Muscle of arm (tissue), 14 donors: ENCODE data around the gene NPIPB6. TPM values are rescaled to one million over a fixed set of nuclear protein-coding genes. Genes with fewer than 3 reads are reported as not detected.
"Not testable (repeated sequence)": the region's sequence is repeated elsewhere in the genome, so short reads cannot be mapped to it uniquely, and the experiment has no call there.

Experiments used
- DNase-seq: peaks from one replicate; pipeline ENCODE4 v3.0.0-alpha.2; 2013
- long read RNA-seq, 11 donors: transcript quantifications; one replicate each; lab custom pipeline, GENCODE V29; 2026
- polyA plus RNA-seq, 12 donors: library from polyadenylated mRNA; unstranded; fragments of 120-200 nt; gene quantifications; one replicate each; pipeline ENCODE4 v1.2.1, GENCODE V29; 2013; ENCODE audit not compliant: insufficient read length in 12 of 12

Gene NPIPB6
- 1 to 10 TPM in 5 of 12 donors, under 1 TPM in 5, not detected in 2; 0.34 to 2.9 (median 1.0) TPM for polyA plus RNA-seq
- long read RNA-seq, donor 1 = 0 reads
- long read RNA-seq, donor 2 = 0 reads
- long read RNA-seq, donor 3 = 0 reads
- long read RNA-seq, donor 4 = 0 reads
- long read RNA-seq, donor 5 = 0 reads
- long read RNA-seq, donor 6 = 0 reads
- long read RNA-seq, donor 7 = 0 reads
- long read RNA-seq, donor 8 = 0 reads
- long read RNA-seq, donor 9 = 0 reads
- long read RNA-seq, donor 10 = 0 reads
- long read RNA-seq, donor 11 = 0 reads

DNA sequence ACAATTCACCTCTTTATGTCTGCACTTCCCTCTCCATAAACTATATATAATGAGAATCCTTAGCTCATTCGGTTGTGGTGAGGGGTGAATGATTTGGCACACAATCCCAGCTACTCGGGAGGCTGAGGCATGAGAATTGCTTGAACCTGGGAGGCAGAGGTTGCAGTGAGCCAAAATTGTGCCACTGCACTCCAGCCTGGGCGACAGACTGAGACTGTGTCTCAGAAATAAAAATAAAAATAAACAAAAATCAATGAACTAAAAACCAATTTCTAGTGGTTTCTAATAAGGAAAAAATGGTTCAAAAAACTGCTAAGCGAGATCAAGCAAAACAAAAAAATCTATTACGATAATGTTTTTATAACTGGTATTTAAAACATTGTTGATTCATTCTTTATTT, at the start of gene NPIPB6:
TSS of gene NPIPB6 (minus strand) at position 101 of the 400 bp plus-strand sequence. CDS start 686 bp downstream, outside the sequence.
- not testable (repeated sequence) for DNase-seq

DNA sequence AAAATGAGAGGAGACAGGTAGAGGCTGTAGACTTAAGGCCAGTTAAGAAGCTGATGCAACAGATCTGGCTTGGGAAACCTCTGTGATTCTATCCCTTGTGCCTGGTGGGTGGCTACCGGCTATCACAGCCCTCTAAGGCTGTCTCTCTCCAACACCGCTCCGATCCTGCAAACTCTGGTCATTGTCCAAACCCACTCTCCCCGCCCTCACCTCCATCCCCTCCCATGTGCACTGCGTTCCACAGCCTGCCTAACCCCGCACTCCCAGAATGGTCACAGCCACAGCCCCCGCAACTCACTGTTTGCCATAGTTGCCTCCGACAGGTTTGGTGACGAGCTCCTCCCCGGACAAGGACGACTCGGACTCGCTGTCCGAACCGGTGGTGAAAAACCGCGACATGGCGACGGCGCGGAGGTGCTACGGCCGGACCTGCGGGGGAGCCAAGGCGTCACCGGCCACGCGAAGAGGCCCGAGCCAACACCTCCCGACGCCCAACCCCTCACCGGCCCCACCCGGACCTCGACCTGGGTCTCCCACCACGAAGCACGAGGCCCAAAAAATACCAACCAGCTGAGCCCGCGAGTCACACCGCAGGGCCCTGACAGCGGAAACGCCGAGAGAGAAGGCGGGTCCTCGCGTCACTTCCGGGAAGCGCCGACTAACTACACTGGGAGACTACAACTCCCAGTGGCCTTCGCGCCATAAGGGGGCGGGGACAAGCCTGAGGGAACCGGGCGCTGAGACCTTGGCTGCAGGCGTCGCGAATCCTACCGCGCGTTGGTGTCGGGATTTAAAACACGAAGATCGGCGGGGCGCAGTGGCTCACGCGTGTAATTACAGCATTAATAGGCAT, 40.1 kb upstream of the NPIPB6 start, which contains the start of gene EIF3CL:
TSS of gene EIF3CL (minus strand) at position 622 of the 853 bp plus-strand sequence. CDS start at position 399, 223 bp downstream.
- DNase-seq = not testable (repeated sequence)

DNA sequence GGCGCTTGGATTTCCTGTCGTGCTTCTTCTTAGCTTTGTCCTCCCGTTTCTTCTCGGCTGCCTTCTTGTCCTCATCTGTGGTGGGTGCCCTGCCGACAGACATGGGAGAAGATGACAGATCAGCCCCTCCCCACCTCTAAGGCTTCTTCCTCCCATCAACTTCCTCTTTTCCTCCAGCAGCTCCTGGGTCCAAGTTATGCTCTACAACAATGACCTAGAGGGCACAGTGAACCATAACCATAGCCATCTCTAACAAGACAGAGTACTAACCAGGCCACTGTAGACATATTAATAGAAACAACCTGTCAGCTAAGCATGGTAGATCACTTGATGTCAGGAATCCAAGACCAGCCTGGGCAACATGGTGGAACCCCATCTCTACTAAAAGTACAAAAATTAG, 28.7 kb upstream of the NPIPB6 start:
- not testable (repeated sequence) for DNase-seq

DNA sequence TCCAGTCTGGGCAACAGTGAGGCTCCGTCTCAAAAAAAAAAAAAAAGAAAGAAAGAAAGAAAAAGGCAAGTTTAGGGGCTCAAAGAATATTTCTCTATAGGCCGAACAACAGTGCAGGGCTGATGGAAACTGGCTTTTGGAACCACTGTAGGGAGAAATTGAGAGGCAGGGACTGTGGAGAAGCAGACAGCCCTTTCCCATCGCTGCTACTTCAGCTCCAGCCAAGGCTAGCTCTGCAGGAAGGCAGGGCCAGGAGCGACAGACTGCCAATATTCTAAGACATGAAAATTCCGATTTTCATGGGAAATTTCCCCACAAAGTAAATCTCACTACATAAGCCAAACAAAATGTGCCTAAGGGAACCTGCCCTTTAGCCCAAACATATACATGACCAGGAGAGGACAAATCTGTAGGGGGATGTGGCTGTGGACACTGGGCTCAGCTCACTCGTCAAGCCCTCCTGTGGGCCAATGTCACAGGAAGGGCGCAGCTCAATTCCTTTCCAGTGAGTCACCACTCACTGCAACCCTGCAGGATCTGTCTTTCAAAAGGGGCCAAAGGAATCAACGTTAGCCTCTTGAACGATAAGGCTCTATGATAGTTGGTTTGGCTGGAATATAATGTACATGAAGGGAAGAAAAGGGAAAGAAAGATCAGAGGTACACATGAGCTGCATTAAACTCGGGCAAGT, 19.0 kb upstream of the NPIPB6 start:
- not testable (repeated sequence) for DNase-seq

DNA sequence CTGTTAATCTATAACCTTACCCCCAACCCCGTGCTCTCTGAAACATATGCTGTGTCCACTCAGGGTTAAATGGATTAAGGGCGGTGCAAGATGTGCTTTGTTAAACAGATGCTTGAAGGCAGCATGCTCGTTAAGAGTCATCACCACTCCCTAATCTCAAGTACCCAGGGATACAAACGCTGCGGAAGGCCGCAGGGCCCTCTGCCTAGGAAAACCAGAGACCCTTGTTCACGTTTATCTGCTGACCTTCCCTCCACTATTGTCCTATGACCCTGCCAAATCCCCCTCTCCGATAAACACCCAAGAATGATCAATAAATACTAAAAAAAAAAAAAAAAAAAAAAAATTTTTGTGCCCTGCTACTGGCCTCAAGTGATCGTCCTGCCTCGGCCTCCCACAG, 14.5 kb upstream of the NPIPB6 start:
- not testable (repeated sequence) for DNase-seq

DNA sequence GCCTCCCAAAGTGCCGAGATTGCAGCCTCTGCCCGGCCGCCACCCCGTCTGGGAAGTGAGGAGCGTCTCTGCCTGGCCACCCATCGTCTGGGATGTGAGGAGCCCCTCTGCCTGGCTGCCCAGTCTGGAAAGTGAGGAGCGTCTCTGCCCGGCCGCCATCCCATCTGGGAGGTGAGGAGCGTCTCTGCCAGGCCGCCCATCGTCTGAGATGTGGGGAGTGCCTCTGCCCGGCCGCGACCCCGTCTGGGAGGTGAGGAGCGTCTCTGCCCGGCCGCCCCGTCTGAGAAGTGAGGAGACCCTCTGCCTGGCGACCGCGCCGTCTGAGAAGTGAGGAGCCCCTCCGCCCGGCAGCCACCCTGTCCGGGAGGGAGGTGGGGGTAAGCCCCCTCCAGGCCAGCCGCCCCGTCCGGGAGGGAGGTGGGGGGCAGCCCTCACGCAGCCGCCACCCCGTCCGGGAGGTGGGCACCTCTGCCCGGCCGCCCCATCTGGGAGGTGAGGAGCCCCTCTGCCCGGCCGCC, 13.9 kb upstream of the NPIPB6 start:
- DNase-seq = not testable (repeated sequence)

DNA sequence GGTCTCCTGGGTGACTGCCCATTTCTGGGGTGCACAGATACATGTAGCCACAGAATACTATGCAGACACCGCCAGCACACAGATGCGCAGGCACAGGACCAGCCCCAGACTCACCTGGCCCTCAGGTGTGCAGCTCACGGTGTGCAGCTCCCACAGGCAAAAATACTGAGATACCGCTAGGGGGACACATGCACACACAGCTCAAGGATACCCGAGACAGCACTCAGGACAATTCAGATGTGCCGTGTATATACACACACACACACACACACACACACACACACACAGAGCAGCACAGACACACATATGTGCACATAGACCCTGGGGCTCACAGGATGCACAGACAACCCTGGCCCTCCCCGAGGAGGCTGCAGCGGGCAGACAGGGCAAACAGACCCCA, 11.8 kb upstream of the NPIPB6 start:
- not testable (repeated sequence) for DNase-seq

DNA sequence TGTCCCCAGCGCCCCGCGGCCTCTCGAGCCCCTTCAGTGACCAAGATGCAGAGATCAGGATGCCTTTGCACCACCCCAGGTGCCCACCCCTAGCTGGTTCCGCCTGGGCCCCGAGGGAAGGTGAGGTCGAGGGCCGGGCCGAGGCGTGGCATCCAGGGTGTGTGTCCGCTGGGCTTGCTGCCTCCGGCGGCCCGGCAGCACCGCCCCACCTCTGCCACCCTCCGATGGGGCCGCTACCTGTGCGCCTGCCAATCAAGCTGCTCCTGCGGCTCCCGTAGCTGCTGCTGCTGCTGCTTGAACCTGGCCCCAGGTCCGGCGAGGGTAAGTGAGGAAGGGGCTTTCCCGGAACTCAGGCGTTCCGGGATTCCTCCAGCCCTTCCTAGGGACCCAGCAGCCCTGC, 11.0 kb upstream of the NPIPB6 start:
- DNase-seq = not testable (repeated sequence)

DNA sequence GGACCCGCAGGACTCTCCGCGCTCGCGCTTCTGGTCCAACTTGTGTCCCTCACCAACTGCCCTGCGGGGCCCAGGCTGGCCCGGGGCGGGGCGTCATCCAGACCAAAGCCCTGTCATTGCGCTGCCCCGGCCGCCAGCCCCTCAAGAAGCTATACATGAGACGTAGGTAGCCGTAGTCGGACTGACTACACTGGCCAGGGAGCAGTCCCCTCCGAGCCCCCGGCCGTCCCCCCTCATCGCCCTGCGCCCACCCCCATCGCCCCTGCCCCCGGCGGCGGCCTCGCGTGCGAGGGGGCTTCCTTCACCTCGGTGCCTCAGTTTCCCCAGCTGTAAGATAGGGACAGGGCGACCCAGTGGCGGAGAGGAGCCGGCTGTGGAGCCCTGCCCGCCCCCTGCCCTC, 4.6 kb upstream of the NPIPB6 start:
- DNase-seq = not testable (repeated sequence)

DNA sequence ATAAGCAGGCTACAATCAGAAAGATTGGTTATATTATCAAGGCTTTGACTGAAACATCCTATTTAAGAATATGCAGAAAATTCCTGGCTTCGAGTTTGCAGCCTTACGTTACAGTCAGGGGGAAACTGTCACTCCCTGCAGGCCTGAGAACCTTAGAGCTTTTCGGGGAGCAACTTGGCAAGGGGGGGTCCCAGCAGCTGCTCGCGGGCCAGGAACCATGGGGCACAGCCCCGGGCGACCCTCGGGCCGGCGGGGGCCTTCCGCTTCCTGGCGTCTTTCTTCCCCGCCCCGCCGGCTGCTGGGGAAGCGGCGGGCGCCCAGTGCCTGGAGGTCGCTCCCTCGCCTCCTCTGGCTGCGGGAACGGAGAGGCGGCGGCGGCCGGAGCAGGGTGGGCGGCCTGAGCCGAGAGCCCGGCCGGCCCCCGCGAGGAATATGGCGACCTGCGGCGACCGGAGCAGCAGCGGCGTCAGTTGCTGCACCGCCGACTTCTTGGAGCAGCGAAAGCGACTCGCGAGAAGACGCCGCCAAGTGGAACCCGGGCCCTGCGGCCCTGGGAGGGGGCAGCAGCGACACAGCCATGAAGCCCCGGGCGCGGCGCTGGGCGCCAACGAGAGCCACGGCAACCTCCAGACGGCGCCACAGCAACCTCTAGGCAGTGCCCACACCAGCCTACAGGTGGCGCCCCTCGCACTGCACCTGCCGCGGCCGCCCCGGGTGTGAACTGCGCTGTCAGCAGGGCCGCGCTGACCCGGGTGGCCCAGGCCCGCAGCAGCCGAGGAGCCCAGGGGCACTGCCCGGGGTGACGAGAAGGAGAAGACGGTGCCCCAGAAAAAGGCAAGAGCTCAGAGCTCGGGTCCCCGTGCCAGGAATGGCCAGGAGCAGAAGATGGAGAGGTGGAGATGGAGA, 1.2 kb upstream of the NPIPB6 start:
- not testable (repeated sequence) for DNase-seq

DNA sequence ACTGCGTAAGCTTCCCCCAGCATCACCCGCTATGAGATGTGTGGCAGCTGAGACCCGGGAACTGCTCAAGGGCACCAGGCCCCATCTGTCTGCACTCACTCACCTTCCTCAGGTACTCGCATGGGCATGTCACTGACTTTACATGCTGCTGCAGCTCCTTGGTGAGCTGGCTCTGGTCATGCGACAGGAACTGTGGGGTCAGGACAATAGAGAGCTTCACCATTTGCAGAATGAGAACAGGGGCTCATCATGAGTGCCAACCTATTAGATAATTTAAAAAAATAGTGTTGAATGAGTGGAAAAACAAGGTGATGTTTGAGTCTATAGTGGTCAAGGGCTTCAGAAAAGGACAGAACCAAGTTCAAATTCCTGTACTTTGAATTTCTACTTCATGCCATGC, 708 bp downstream of the NPIPB6 start:
- not testable (repeated sequence) for DNase-seq

DNA sequence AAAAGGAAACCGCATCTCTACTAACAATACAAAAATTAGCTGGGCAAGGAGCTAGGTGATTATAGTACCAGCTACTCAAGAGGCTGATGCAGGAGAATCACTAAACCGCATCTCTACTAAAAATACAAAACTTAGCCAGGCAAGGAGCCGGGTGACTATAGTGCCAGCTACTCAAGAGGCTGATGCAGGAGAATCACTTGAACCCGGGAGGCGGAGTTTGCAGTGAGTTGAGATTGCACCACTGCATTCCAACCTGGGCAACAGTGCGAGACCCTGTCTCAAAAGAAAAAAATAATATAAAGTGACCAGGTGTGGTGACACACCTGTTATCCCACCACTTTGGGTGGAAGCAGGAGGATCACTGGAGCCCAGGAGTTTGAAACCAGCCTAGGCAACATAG, 25.1 kb downstream of the NPIPB6 start:
- not testable (repeated sequence) for DNase-seq

DNA sequence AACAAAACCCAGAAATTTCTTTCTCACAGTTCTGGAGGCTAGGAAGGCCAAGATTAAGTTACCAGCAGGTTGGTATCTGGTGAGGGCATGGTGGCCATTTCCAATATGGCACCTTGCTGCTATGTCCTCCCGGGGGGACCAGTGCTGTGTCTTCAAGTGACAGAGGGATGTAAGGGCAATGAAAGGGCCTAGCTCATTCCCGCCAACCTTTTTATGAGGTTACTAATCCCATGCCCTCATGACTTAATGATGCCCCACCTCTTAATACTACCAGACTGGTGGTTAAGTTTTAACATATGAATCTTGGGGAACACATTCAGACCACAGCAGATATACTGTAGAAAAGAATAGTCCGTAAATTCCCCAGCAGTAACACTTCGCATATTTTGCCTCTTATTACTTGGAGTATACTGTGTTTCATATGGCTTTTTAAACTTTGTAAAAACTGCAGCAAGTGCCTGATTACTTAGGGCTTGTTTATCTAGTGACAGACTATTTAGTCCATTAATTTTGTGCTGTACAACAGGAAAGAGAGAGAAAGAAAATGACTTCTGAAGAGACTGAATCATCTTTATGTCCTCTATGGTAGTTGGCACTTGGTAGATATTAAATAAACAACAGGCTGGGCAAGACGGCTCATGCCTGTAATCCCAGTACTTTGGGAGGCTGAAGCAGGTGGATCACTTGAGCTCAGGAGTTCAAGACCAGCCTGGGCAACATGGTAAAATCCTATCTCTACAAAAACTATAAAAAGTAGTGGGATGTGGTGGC, 26.2 kb downstream of the NPIPB6 start:
- DNase-seq = not testable (repeated sequence)

DNA sequence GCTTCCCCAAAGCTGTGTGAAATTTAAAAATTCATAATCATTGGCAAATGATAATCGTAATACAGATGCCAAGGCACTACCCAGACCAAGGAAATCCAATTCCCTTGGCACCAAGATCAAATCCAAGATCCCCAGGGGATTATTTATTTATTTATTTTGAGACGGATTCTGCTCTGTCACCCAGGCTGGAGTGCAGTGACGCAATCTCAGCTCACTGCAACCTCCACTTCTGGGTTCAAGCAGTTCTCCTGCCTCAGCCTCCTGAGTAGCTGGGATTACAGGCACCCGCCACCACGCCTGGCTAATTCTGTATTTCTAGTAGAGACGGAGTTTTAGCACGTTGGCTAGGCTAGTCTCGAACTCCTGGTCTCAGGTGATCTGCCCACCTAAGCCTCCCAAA, 27.6 kb downstream of the NPIPB6 start:
- DNase-seq = not testable (repeated sequence)

DNA sequence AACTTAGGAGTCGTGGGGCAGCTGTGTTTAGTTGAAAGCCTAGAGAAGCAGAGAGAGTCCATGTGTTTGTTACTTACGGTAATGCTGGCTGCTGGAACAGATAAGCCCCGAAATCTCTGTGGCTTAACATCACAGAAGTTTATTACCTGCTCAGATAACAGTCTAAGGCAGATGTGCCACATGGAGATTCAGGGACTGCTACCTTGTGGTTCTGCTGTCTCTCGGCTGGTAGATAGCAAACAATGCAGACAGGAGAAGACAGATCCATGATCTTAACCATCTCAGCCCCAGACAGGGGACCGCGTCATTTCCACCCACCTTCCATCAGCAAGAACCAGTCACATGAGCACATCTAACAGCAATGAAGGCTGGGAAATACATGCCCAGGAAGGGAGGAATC, 30.7 kb downstream of the NPIPB6 start:
- not testable (repeated sequence) for DNase-seq

DNA sequence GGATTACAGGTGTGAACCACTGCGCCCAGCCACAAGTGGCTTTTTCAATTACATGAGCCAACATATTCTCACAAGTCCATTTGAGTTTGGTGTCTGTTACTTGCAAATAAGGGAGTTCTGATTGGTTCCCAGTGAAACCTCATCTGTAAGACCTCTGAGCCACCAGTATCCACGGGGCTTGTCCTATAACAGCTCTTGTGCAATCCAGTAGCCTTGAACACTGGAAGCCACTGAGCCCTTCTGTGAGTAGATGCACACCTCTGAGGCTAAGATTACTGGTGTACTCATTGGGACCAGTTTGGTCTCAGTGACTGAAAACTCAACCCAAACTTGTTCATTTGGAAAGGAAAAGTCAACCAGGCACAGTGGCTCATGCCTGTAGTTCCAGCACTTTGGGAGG, 32.3 kb downstream of the NPIPB6 start:
- DNase-seq = not testable (repeated sequence)

DNA sequence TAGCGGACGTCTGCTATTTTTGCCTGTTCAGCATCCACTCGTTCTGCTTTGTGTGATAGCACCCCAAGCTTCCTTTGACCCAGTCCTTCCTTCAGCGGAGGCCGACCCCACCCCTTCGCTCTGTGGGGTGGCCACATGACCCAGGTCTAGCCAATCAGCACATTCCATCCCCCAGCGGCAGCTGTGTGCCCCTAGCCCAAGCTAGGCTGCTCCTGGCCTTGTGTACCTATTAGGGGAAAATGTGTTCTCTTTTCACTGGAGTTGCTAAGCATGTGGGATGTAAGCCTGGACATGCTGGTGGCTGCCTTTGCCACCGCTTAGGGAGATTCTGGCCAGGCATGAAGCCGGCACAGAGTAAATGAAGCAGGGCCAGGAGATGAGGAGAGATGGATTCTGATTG, 33.1 kb downstream of the NPIPB6 start:
- not testable (repeated sequence) for DNase-seq

DNA sequence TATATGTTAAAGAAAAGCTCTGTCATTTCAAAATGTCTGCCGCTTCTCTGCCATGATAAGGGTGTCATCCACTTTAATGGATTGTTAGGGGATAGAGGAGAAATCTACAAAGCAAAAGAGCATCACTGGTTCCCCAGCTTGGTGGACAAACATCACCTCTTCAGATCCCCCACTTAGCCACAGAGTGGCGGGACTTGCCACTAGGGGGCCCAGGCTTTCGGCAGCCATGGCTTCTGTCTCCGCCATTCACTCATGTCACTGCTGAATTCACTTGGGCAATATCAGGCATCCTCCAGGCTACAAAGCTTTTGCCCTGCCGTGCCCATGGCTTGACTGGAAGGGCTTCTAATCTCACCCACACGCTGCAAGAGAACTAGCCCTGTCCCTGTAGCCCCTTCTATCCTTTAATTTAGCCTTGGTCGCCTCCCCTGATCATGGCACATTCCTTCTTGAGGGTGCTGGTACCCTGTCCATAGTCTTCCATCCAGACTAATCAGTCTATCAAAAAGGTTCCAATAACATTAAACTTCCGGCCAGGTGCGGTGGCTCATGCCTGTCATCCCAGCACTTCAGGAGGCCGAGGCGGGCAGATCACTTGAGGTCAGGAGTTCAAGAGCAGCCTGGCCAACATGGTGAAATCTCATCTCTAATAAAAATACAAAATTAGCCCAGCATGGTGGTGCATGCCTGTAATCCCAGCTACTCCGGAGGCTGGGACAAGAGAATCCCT, 36.3 kb downstream of the NPIPB6 start:
- no peak for DNase-seq

DNA sequence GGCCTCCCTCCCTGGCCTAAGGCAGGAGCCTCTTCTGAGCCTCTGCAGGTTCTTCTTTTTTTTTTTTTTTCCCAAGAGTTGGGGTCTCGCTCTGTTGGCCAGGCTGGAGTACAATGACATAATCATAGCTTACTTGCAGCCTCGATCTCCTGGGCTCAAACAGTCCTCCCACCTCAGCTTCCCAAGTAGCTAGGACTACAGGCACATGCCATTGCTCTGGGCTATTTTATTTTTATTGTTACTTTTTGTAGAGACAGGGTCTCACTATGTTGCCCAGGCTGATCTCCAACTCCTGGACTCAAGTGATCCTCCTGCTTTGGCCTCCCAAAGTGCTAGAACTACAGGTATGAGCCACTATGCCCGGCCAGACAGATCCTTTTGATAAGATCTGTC, 38.4 kb downstream of the NPIPB6 start:
- DNase-seq = no peak
